Nephron (organoid): ENCODE results near the gene IFNL2.
"Not testable (repeated sequence)": the region's sequence is repeated elsewhere in the genome, so short reads cannot be mapped to it uniquely, and the experiment has no call there.

Source experiments
- H3K27ac Mint-ChIP-seq, 3 experiments: 2 replicates each; pipeline ENCODE4 v1.8.0; 2020; ENCODE audit warnings: mixed read lengths in 3 of 3, mild to moderate bottlenecking in 2 of 3, moderate library complexity in 1 of 3
- H3K27me3 Mint-ChIP-seq: 2 replicates; pipeline ENCODE4 v1.8.0; 2021; ENCODE audit warnings: low read depth, mild to moderate bottlenecking, moderate library complexity, mixed read lengths
- H3K36me3 Mint-ChIP-seq: 2 replicates; pipeline ENCODE4 v1.8.0; 2020; ENCODE audit warnings: low read depth, mixed read lengths
- H3K4me1 Mint-ChIP-seq: 2 replicates; pipeline ENCODE4 v1.8.0; 2020; ENCODE audit warnings: mixed read lengths
- H3K4me3 Mint-ChIP-seq, 3 experiments: 2 replicates each; pipeline ENCODE4 v1.8.0; 2020; ENCODE audit warnings: mild to moderate bottlenecking in 3 of 3, mixed read lengths in 3 of 3, moderate library complexity in 2 of 3
- H3K9me3 Mint-ChIP-seq: 2 replicates; pipeline ENCODE4 v1.8.0; 2020; ENCODE audit warnings: mixed read lengths
- TF ChIP-seq, protein P1 (sequence below), 3 experiments: fragments of 200-600 bp; sonication (generic); IDR thresholded peaks; one replicate each; pipeline ENCODE4 v1.5.0; 2021; ENCODE audit warnings: antibody characterized with exemption in 3 of 3; ENCODE audit not compliant: unreplicated experiment in 3 of 3

IFNL2 gene

DNA sequence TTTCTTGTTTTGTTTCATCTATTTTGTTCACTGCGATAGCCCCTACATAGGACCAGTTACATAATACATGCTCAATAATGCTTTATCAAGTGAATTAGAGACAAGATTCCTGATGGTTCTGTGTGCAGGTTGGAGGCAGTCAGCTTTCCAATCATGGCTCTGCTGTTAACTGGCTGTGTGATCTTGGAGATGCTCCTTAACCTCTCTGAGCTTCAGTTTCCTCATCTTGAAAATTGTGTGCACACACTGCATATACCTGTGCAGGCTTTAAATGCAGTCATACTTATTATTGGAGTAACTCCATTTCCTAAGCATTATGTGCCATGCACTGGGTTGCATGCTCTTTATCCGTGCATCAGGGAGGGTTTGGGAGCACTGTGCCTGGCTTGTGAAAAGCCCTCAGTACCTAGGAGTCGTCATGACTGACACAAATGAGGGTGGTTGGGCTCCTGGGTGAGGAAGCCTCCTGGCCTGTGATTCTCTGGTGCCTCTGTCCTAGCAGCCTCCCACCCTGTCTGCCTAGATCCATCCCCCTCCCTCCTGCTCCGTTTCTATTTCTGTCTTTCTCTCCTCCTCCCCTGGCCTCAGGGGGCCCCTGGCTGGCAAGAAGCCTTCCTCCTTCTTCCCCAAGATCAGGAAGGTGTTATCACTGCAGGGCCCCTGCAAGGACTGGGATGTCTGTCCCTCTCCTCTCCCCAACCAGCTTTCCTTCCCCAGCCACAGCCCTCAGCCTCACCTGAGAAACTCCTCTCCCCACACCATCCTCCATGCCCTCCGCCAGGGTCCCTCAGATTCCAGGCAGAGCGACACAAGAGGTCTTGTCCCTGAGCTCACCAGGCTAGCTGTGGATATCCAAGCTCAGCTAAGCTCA is 36.7 kb downstream of the IFNL2 start:
- TF ChIP-seq, protein P1, sequence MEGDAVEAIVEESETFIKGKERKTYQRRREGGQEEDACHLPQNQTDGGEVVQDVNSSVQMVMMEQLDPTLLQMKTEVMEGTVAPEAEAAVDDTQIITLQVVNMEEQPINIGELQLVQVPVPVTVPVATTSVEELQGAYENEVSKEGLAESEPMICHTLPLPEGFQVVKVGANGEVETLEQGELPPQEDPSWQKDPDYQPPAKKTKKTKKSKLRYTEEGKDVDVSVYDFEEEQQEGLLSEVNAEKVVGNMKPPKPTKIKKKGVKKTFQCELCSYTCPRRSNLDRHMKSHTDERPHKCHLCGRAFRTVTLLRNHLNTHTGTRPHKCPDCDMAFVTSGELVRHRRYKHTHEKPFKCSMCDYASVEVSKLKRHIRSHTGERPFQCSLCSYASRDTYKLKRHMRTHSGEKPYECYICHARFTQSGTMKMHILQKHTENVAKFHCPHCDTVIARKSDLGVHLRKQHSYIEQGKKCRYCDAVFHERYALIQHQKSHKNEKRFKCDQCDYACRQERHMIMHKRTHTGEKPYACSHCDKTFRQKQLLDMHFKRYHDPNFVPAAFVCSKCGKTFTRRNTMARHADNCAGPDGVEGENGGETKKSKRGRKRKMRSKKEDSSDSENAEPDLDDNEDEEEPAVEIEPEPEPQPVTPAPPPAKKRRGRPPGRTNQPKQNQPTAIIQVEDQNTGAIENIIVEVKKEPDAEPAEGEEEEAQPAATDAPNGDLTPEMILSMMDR (IDR thresholded peaks at IDR 0.05; ENCODE audit: unreplicated experiment in 3 of 3) = no peak
- H3K4me1 Mint-ChIP-seq = peaks cover 24% of the 10 kb centered on the region
- H3K4me3 Mint-ChIP-seq = no peak overlapping the region
- H3K27ac Mint-ChIP-seq = no peak overlapping the region
- peaks cover 63% of the 10 kb centered on the region for H3K27me3 Mint-ChIP-seq
- H3K36me3 Mint-ChIP-seq = no peaks in the 10 kb centered on the region
- no peaks in the 10 kb centered on the region for H3K9me3 Mint-ChIP-seq

DNA sequence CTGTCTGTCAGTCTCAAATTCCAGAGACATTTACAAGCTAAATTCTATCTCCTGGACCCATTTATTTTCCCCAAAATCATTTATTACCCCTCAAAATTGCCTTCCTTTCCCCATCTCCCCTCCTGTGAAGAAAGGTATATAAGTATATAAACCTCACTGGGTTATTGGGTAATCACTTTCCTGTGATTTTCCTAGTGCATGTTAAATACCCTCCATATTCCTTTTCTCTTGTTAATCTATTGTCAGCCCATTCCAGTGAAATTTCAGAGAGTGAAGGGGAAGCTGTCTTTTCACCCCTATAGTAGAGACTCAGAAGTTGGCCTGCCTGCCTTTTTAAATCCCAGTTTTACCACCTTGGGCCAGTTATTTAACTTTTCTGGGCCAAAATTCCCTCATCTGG is 37.9 kb downstream of the IFNL2 start:
- H3K9me3 Mint-ChIP-seq = no peaks in the 10 kb centered on the region
- peaks cover 10% of the 10 kb centered on the region for H3K36me3 Mint-ChIP-seq
- TF ChIP-seq, protein P1 (IDR thresholded peaks at IDR 0.05; ENCODE audit: unreplicated experiment in 3 of 3) = no peak
- no peak overlapping the region for H3K27ac Mint-ChIP-seq
- H3K27me3 Mint-ChIP-seq = peaks cover 75% of the 10 kb centered on the region
- H3K4me3 Mint-ChIP-seq = no peak overlapping the region
- H3K4me1 Mint-ChIP-seq = peaks cover 24% of the 10 kb centered on the region

DNA sequence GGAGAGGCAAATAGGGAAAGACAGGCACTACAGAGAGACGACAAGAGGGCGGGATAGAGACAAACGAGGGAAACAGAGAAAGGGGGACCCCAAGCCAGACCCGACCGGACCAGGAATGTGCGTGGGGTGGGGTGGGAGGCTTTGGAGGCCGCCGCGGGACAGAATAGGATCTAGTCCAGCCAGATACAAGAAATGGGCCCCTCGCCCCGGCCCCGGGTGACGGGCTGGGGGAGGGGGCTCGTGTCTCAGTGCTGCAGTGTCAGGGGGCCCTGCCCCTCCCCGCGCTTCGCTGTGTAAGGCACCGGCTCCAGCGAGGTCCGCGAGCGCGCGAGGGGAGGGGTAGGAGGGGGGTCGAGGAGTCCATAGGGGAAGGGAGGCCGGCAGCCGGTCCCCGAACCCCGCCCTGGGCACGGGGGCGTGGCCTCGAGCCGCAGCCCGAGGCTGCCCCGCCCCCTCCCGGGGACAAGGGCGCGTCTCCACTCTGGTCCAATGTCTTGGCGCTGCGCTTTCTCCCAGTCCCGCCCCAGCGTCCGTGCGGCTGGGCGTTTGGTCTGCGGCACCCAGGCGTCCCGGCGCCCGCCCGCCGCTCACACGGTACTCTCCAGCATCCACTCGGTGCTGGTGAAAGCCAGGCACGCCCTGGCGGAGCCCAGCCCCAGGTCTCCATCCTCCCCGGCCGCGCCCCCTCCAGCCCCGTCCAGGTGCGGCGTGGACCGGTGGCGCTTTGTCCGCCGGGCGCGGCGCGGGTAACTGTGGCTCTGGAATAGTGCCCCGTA is 39.0 kb downstream of the IFNL2 start:
- TF ChIP-seq, protein P1 (IDR thresholded peaks at IDR 0.05; ENCODE audit: unreplicated experiment in 3 of 3) = no peak
- H3K9me3 Mint-ChIP-seq = no peaks in the 10 kb centered on the region
- peak overlapping the region in 1 of 3 experiments; percentile 2 for H3K27ac Mint-ChIP-seq
- peaks cover 75% of the 10 kb centered on the region for H3K27me3 Mint-ChIP-seq
- H3K4me1 Mint-ChIP-seq = peaks cover 24% of the 10 kb centered on the region
- peaks cover 14% of the 10 kb centered on the region for H3K36me3 Mint-ChIP-seq
- peak overlapping the region; percentile 77 to 82 (median 78) for H3K4me3 Mint-ChIP-seq

DNA sequence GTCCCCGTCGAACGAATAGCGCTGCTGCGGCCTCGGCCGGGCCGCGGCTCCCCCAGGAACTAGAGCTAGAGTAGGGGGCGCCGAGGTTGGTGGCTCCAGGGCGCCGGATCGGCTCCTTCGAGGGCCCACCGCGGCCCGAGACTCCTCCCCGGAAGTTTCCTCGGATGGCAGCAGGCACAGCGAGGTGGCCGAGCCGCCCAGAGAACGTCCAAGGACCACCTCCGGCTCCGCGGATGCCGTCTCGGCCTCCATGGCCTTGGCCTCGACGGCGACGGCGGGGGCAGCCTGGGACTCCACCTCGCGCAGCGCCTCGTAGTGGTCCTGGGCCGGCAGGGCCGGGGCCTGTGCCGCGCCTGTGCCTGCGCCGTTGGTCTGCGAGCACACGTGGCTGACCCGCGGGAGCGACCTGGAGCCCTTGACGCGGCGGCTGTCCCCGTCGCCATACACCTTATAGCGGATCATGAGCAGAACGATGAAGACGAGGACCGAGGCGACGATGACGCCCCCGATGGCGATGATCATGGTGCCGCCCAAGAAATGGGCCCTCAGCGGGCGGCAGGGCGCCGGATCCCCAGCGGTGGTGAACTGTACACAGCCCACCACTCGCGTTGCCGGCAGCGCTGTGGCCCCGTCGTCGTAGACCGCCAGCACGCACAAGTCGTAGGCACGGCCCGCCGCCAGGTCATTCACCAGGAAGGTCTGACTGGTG is 39.8 kb downstream of the IFNL2 start:
- peaks cover 24% of the 10 kb centered on the region for H3K4me1 Mint-ChIP-seq
- peaks cover 73% of the 10 kb centered on the region for H3K27me3 Mint-ChIP-seq
- peak overlapping the region in 1 of 3 experiments; percentile 14 for H3K4me3 Mint-ChIP-seq
- H3K9me3 Mint-ChIP-seq = no peaks in the 10 kb centered on the region
- no peak overlapping the region for H3K27ac Mint-ChIP-seq
- TF ChIP-seq, protein P1 (IDR thresholded peaks at IDR 0.05; ENCODE audit: unreplicated experiment in 3 of 3) = peak in 1 of 3 experiments; percentile 10
- peaks cover 17% of the 10 kb centered on the region for H3K36me3 Mint-ChIP-seq

DNA sequence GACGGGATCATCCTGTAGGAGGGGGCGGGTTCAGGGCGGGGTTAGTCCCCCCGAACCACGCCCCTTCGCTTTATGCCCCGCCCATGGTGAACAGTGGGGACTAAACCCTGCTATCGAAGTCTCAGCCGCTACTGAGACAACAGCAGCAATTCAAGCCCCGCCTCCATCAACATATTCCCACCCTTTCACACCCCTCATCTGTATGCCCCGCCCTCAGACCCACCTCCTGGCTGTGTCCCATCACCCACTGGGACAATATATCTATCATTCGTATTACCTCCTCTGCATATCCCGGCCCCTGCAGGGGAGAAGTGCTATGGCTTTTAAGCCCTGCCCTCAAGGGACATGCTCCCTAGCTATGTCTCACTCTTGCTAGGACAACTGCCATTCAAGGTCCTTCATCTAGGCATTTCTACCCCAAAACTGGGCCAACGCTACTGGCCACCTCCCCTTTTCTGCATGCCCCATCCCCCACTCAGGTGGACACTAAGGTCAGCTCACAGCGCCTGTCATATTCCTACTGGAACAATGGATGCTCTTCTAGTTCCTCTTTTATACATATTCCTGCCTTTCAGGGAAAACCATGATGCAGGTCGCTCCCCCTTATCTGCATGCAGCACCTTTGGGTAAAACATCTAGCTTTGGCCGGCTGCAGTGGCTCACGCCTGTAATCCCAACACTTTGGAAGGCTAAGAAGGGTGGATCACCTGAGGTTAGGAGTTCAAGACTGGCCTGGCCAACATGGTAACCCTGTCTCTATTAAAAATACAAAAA is 40.5 kb downstream of the IFNL2 start:
- Mint-ChIP-seq H3K36me3 (peaks cover 21% of the 10 kb centered on the region), H3K27ac (no peak overlapping the region), H3K4me1 (peaks cover 24% of the 10 kb centered on the region), H3K9me3 (no peaks in the 10 kb centered on the region), H3K4me3 (peak overlapping the region; percentile 16 to 62 (median 60)), H3K27me3 (peaks cover 66% of the 10 kb centered on the region)
- TF ChIP-seq, protein P1 (IDR thresholded peaks at IDR 0.05; ENCODE audit: unreplicated experiment in 3 of 3) = no peak

DNA sequence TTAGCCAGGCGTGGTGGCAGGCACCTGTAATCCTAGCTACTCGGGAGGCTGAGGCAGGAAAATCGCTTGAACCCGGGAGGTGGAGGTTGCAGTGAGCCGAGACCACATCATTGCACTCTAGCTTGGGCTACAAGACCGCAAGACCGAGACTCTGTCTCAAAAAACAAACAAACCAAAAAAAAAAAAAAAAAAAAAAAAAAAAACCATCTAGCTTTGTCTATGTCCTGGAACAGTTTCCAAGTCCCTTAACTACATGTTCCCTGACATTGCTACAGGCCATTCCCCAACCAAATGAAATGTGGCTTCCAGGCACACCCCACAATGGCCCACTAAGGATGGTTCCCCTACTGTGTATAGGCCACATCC is 41.1 kb downstream of the IFNL2 start:
- Mint-ChIP-seq H3K4me1 (peaks cover 24% of the 10 kb centered on the region), H3K27me3 (peaks cover 60% of the 10 kb centered on the region), H3K36me3 (peaks cover 21% of the 10 kb centered on the region)
- not testable (repeated sequence) for H3K9me3 Mint-ChIP-seq, H3K27ac Mint-ChIP-seq, H3K4me3 Mint-ChIP-seq
